Measurements from ENCODE around the gene PARD6G.

Gene PARD6G

GRCh38 chr18:80187956-80188642 is 59.2 kb downstream of the PARD6G start:
- DNase-seq = no peak

GRCh38 chr18:80185545-80185944 is 61.8 kb downstream of the PARD6G start:
- no peak for DNase-seq

GRCh38 chr18:80184243-80184772 is 63.0 kb downstream of the PARD6G start:
- DNase-seq = no peak

- DNase-seq = no peak
These were observed 63.9 kb downstream of the PARD6G start for GRCh38 chr18:80183273-80184050.

- DNase-seq = no peak
These were observed 64.5 kb downstream of the PARD6G start for GRCh38 chr18:80182855-80183254.

- no peak for DNase-seq
These were observed 65.5 kb downstream of the PARD6G start for GRCh38 chr18:80181642-80182461.

- DNase-seq = no peak
These were observed 66.3 kb downstream of the PARD6G start for GRCh38 chr18:80180778-80181564.

- no peak for DNase-seq
These were observed 67.3 kb downstream of the PARD6G start for GRCh38 chr18:80179857-80180558.

GRCh38 chr18:80178935-80179818 is 68.1 kb downstream of the PARD6G start:
- no peak for DNase-seq

GRCh38 chr18:80177128-80177527 is 70.2 kb downstream of the PARD6G start:
- no peak for DNase-seq

GRCh38 chr18:80176334-80177073 is 70.8 kb downstream of the PARD6G start:
- no peak for DNase-seq

GRCh38 chr18:80175451-80176204 is 71.7 kb downstream of the PARD6G start:
- peak; percentile 52 for DNase-seq

- DNase-seq = no peak
These were observed 74.3 kb downstream of the PARD6G start for GRCh38 chr18:80173060-80173459.

GRCh38 chr18:80172056-80172455 is 75.3 kb downstream of the PARD6G start:
- no peak for DNase-seq

GRCh38 chr18:80171054-80171872 is 76.1 kb downstream of the PARD6G start:
- peak; percentile 61 for DNase-seq

GRCh38 chr18:80170395-80171053 is 76.8 kb downstream of the PARD6G start:
- no peak for DNase-seq

- DNase-seq = no peak
These were observed 77.7 kb downstream of the PARD6G start for GRCh38 chr18:80169607-80170006.

GRCh38 chr18:80168982-80169381 is 78.3 kb downstream of the PARD6G start:
- DNase-seq = no peak

Measured in activated T-cell treated with anti-CD3 and anti-CD28 coated beads, Interleukin-2, amount 50 U/mL, for 1 hour (primary cell).